Measurements from ENCODE around the gene SLC28A2. TPM values are rescaled to one million over a fixed set of nuclear protein-coding genes. Genes with fewer than 3 reads are reported as not detected.

Gene SLC28A2
- polyA plus RNA-seq, 1 donor, result 0.13 TPM

DNA sequence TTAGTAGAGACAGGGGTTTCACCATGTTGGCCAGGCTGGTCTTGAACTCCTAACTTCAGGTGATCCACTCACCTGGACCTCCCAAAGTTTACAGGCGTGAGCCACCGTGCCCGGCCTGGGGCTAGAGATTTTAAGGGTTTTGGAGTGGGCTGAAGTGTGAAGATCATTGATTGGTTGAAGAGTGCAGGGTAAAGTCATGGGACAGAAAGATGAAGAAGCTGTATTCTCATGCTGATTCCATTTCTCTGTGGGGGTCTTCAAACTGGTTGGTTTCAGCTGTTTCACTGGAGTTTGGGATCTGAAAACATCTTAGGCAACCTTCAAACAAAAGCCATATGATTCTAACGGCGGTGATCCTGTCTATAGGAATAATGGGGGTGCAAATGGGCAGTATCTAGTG is 74.2 kb downstream of the SLC28A2 start:
- DNase-seq (ENCODE audit: low read depth), result no peak

DNA sequence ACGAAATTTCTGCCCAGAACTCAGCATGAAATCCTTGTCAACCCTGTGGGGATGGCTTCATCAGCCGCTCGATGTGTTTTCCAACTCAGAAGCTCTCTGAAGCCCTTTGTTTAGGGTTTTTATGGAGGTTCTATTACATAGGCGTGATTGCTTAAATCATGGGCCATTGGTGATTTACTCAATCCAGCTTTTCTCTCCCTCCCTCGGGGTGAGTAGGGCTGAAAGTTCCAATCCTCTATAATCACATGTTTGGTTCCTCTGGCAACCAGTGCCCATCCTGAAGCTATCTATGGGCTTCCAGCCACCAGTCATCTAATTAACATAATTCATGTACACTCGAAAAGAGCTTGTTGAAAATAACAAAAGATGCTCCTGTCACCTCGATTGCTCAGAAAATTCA is 74.7 kb downstream of the SLC28A2 start:
- DNase-seq (ENCODE audit: low read depth), result no peak

Other genes starting within 250 kb of the SLC28A2 start
- gene SORD, start 229.0 kb upstream of the SLC28A2 start, polyA plus RNA-seq (ENCODE audit: insufficient read length), result 6.5 TPM
- 0.04 TPM for gene DUOX2, start 138.1 kb upstream of the SLC28A2 start, polyA plus RNA-seq (ENCODE audit: insufficient read length)
- not detected for gene DUOXA2, start 137.9 kb upstream of the SLC28A2 start, polyA plus RNA-seq (ENCODE audit: insufficient read length)
- not detected for gene DUOXA1, start 122.4 kb upstream of the SLC28A2 start, polyA plus RNA-seq (ENCODE audit: insufficient read length)
- 2.9 TPM for gene DUOX1, start 122.2 kb upstream of the SLC28A2 start, polyA plus RNA-seq (ENCODE audit: insufficient read length)
- 7.4 TPM for gene SHF, start 64.3 kb upstream of the SLC28A2 start, polyA plus RNA-seq (ENCODE audit: insufficient read length)
- gene GATM, start 126.3 kb downstream of the SLC28A2 start, polyA plus RNA-seq (ENCODE audit: insufficient read length), result 505 TPM